ENCODE data around the gene NDE1. TPM values are rescaled to one million over a fixed set of nuclear protein-coding genes. Genes with fewer than 3 reads are reported as not detected.

The NDE1 gene
- total RNA-seq, 1 donor from 2014 or later, result 17.2 TPM

DNA sequence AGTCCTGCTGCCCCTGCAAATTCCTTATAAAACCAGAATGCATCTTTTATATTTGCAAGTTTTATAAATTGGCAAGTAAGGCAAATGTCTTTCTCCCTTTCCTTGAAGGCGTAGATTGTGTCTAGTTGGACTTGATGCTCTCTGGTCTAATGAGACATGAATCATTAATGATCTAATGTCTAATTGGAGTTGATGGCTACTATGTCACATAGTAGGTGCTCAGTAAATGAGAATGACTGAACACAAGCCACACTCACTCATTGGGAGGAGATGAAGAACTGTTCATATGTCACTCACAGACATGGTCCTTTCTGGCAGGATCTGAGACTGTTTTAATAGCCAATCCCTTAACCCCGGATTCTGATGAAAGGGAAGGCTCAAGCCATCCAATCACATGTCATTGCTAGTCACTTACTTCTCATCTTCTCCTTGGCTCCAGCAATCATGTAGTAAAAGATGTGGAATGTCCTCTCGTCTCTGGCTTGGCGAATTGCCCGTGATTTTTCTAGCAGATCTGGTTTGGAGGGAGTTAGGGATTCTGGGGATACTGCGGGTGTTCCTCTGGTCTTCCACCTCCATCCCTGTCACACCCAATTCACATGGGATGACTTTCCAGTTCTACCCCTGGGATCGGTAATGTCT is 125.7 kb downstream of the NDE1 start:
- DNase-seq (no peak), ATAC-seq (no peak)
- intact Hi-C loops (cut with micrococcal nuclease), result no loop called here

Other genes with a start within 250 kb of the NDE1 start
- 55.0 TPM for gene BMERB1, start 215.7 kb upstream of the NDE1 start, total RNA-seq
- gene MARF1, start 7.1 kb upstream of the NDE1 start, total RNA-seq, result 53.6 TPM
- 8.0 TPM for gene MYH11, start 206.8 kb downstream of the NDE1 start, total RNA-seq
- gene CEP20, start 238.4 kb downstream of the NDE1 start, total RNA-seq, result 30.6 TPM

Measured in left ventricle myocardium superior (tissue), 1 donor.